ENCODE measurements around the gene KLHL11. TPM values are rescaled to one million over a fixed set of nuclear protein-coding genes. Genes with fewer than 3 reads are reported as not detected.

Gene KLHL11
- total and polyA plus RNA-seq, 9 of the 15 experiments (the other 6 are each of a cell fraction or from before 2014, with no cell fraction given), result 0.20 to 17.0 (median 10.3) TPM

DNA sequence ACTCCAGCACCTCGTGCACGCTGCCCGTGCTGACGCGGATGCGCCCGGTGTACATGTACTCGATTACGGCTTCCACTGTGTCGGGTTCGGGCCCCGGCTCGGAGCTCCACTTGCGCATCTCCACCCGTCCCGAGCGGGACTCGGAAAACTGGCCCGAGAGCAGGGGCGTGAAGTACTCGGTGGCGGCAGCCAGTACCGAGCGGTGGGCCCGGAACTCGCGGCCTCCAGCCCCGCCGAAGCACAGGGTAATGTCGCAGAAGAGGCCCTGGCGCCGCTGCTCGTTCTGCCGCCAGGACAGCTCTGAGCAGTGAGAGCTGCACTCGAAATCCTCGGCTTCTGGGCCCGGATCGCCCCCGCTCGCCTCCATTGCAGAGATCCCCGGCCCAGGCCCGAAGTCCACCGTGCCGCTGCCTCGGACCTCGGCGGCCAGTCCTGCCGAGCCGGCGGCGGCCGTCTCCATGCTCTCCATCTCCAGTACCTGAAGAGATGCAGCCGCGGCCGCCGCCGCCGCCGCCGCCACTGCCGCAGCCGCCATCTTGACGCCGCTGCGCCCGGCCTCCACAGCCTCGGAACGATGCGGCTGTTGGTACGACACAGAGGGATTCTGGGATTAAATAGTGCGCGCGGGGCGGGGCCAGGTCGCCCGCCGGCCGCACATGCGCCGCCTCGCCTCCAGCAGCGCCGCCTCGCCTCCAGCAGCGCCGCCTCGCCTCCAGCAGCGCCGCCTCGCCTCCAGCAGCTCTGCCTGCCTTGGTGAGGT is at the start of gene KLHL11 (continued):
- TF ChIP-seq TCFL5 (CRISPR knock-in tag; conservative IDR thresholded peaks at IDR 0.05) (no peak), ZHX1 (conservative IDR thresholded peaks at IDR 0.05; ENCODE audit: low read length) (no peak), GTF2A2 (tag; IDR thresholded peaks at IDR 0.05) (no peak), HDAC1 (IDR thresholded peaks at IDR 0.05) (no peak), ETV1 (tag; conservative IDR thresholded peaks at IDR 0.05; ENCODE audit: low read depth) (no peak), TEAD1 (CRISPR knock-in tag; IDR thresholded peaks at IDR 0.05) (0 out of 4 replicates have a peak, but pooled peaks of 1 of the 2 experiments have one; percentile 29), KLF13 (tag; IDR thresholded peaks at IDR 0.05; ENCODE audit: borderline replicate concordance, low read depth) (0 out of 2 replicates have a peak, but pooled peaks have one; percentile 25), ZNF140 (CRISPR knock-in tag; IDR thresholded peaks at IDR 0.05) (no peak), POLR2H (tag; IDR thresholded peaks at IDR 0.05; ENCODE audit: low read depth) (peak; percentile 73), ZNF764 (CRISPR knock-in tag; IDR thresholded peaks at IDR 0.05; ENCODE audit: low read depth) (no peak), ZNF551 (CRISPR knock-in tag; IDR thresholded peaks at IDR 0.05) (no peak), GABPB2 (CRISPR knock-in tag; conservative IDR thresholded peaks at IDR 0.05) (no peak; the same call in 1 of the 2 replicates), NBN (IDR thresholded peaks at IDR 0.05; ENCODE audit: low read depth) (no peak), ZNF589 (CRISPR knock-in tag; IDR thresholded peaks at IDR 0.05; ENCODE audit: low read depth) (no peak)
- TF ChIP-seq, protein P1, sequence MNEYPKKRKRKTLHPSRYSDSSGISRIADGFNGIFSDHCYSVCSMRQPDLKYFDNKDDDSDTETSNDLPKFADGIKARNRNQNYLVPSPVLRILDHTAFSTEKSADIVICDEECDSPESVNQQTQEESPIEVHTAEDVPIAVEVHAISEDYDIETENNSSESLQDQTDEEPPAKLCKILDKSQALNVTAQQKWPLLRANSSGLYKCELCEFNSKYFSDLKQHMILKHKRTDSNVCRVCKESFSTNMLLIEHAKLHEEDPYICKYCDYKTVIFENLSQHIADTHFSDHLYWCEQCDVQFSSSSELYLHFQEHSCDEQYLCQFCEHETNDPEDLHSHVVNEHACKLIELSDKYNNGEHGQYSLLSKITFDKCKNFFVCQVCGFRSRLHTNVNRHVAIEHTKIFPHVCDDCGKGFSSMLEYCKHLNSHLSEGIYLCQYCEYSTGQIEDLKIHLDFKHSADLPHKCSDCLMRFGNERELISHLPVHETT (CRISPR knock-in tag; conservative IDR thresholded peaks at IDR 0.05 in 1 of 2, IDR thresholded peaks at IDR 0.05 in 1 of 2), result no peak; a peak in 1 of 4 replicates
- TF ChIP-seq, protein P2, sequence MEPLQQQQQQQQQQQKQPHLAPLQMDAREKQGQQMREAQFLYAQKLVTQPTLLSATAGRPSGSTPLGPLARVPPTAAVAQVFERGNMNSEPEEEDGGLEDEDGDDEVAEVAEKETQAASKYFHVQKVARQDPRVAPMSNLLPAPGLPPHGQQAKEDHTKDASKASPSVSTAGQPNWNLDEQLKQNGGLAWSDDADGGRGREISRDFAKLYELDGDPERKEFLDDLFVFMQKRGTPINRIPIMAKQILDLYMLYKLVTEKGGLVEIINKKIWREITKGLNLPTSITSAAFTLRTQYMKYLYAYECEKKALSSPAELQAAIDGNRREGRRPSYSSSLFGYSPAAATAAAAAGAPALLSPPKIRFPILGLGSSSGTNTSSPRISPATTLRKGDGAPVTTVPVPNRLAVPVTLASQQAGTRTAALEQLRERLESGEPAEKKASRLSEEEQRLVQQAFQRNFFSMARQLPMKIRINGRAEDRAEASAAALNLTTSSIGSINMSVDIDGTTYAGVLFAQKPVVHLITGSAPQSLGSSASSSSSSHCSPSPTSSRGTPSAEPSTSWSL (CRISPR knock-in tag; IDR thresholded peaks at IDR 0.05; ENCODE audit: borderline replicate concordance), result no peak
- TF ChIP-seq, protein P3, sequence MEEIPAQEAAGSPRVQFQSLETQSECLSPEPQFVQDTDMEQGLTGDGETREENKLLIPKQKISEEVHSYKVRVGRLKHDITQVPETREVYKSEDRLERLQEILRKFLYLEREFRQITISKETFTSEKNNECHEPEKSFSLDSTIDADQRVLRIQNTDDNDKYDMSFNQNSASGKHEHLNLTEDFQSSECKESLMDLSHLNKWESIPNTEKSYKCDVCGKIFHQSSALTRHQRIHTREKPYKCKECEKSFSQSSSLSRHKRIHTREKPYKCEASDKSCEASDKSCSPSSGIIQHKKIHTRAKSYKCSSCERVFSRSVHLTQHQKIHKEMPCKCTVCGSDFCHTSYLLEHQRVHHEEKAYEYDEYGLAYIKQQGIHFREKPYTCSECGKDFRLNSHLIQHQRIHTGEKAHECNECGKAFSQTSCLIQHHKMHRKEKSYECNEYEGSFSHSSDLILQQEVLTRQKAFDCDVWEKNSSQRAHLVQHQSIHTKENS (CRISPR knock-in tag; IDR thresholded peaks at IDR 0.05), result no peak

Measured in K562 (cell line).